ENCODE results near the gene MGARP.
A peak's percentile ranks its signal among the peaks of the same experiment; 100 is the strongest.
"Not testable (repeated sequence)": the region's sequence is repeated elsewhere in the genome, so short reads cannot be mapped to it uniquely, and the experiment has no call there.

MGARP gene

DNA sequence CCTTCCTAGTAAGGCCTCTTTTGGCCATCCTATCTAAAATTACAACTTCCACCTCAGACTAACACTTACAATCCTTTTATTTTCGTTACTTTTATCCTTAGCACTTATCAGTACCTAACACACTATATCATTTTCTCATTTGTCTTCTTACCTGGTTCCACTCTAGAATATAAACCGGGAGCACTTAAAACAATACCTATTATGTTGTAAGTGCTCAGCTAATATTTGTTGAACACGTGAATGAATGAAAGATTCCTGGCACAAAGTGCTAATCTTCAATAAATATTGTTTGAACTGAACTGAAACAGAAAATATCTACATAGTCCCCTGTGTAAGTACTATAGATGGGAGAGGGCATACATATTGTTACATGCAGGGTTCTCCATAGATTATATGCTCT lies 14.4 kb downstream of the MGARP start:
- H3K36me3 ChIP-seq (ENCODE audit: insufficient read depth, low read depth, low read length): no peaks in the 10 kb centered on the region
- H3K9me3 ChIP-seq (ENCODE audit: insufficient read depth, low read depth, low read length): no peaks in the 10 kb centered on the region
- 0 out of 2 replicates have a peak, but pooled peaks cover 3% of the 10 kb centered on the region for H3K4me1 ChIP-seq (ENCODE audit: insufficient read depth, low read length)
- no peak overlapping the region for H3K27ac ChIP-seq (ENCODE audit: low read length)
- H3K9ac ChIP-seq (ENCODE audit: low read depth, low read length): no peak overlapping the region
- no peaks in the 10 kb centered on the region for H3K27me3 ChIP-seq (ENCODE audit: insufficient read depth, low read length)
- no peak overlapping the region for H3K4me3 ChIP-seq (ENCODE audit: low read length)

DNA sequence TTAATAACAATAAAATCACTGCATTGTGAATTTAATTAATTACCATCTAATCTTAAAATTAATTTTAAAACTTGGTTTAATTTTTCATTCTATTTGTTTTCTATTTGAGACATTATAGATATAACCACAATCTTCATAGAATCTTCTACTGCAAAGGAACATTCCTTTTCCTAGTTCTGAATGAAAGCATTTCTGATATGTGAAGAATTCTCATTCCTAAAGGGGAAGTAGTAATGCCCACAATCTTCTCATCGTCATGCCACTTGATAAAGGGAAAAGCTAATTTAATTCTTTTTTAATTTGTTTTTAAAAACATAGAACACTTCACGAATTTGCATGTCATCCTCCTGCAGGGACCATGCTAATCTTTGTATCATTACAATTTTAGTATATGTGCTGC lies 23.7 kb downstream of the MGARP start:
- Histone ChIP-seq H3K4me1 (ENCODE audit: insufficient read depth, low read length) (no peaks in the 10 kb centered on the region), H3K36me3 (ENCODE audit: insufficient read depth, low read depth, low read length) (no peaks in the 10 kb centered on the region), H3K9ac (ENCODE audit: low read depth, low read length) (no peak overlapping the region), H3K27ac (ENCODE audit: low read length) (no peak overlapping the region), H3K9me3 (ENCODE audit: insufficient read depth, low read depth, low read length) (no peaks in the 10 kb centered on the region), H3K27me3 (ENCODE audit: insufficient read depth, low read length) (no peaks in the 10 kb centered on the region), H3K4me3 (ENCODE audit: low read length) (no peak overlapping the region)

DNA sequence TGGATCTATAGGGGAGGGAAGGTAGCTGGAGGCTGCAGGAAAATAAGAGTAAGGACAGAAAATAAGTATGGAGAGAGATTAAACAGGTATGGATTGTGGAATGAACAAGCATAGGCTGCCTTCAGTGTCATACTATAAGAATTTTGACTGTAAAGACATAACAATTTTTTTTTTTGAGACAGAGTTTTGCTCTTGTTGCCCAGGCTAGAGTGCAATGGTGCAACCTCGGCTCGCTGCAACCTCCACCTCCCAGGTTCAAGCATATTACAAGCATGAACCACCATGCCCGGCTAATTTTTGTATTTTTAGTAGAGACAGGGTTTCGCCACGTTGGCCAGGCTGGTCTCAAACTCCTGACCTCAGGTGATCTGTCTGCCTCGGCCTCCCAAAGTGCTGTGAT lies 24.4 kb downstream of the MGARP start:
- not testable (repeated sequence) for H3K4me1 ChIP-seq (ENCODE audit: insufficient read depth, low read length); H3K36me3 ChIP-seq (ENCODE audit: insufficient read depth, low read depth, low read length); H3K4me3 ChIP-seq (ENCODE audit: low read length); H3K9ac ChIP-seq (ENCODE audit: low read depth, low read length); H3K27me3 ChIP-seq (ENCODE audit: insufficient read depth, low read length); H3K27ac ChIP-seq (ENCODE audit: low read length); H3K9me3 ChIP-seq (ENCODE audit: insufficient read depth, low read depth, low read length)

DNA sequence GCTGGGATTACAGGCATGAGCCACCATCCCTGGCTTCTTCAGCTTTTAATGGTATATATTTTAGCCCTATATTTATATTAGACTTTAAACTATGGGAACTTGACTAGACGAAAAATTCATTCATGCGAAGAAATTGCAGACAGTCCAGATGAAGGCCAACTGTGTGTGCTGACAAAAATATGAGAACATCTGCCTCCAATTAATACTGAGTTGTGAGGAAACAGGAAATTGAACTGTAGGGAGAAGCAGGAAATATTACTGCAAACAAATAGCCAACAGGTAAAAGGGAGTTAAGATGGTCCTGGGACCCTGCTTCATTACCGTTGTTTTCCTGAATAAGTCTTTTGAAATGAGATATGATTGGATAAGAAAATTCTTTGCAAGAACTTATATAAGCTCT lies 26.3 kb downstream of the MGARP start:
- no peaks in the 10 kb centered on the region for H3K27me3 ChIP-seq (ENCODE audit: insufficient read depth, low read length)
- H3K36me3 ChIP-seq (ENCODE audit: insufficient read depth, low read depth, low read length): no peaks in the 10 kb centered on the region
- no peak overlapping the region for H3K9ac ChIP-seq (ENCODE audit: low read depth, low read length)
- H3K9me3 ChIP-seq (ENCODE audit: insufficient read depth, low read depth, low read length): no peaks in the 10 kb centered on the region
- no peaks in the 10 kb centered on the region for H3K4me1 ChIP-seq (ENCODE audit: insufficient read depth, low read length)
- H3K27ac ChIP-seq (ENCODE audit: low read length): no peak overlapping the region
- H3K4me3 ChIP-seq (ENCODE audit: low read length): no peak overlapping the region

DNA sequence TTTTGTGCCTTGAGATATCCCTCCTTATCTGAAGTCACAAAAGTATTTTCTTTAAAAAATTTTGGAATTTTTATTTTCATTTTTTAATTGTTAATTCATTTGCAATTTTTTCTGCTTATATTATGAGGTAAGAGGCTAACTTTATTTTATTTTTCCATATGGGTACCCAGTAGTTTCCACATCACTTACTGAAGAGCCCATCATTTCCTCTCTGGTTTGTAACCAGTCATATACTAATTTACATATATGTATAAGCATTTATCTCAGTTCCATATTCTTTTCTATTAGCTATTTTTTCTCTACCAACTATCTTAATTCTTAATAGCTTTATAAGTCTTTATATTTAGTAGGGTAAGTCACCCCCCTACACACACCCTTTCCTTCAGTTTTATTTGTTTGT lies 27.0 kb downstream of the MGARP start:
- Histone ChIP-seq H3K4me1 (ENCODE audit: insufficient read depth, low read length) (no peaks in the 10 kb centered on the region), H3K27me3 (ENCODE audit: insufficient read depth, low read length) (no peaks in the 10 kb centered on the region), H3K4me3 (ENCODE audit: low read length) (no peak overlapping the region), H3K9me3 (ENCODE audit: insufficient read depth, low read depth, low read length) (no peaks in the 10 kb centered on the region), H3K9ac (ENCODE audit: low read depth, low read length) (no peak overlapping the region), H3K36me3 (ENCODE audit: insufficient read depth, low read depth, low read length) (no peaks in the 10 kb centered on the region), H3K27ac (ENCODE audit: low read length) (no peak overlapping the region)

DNA sequence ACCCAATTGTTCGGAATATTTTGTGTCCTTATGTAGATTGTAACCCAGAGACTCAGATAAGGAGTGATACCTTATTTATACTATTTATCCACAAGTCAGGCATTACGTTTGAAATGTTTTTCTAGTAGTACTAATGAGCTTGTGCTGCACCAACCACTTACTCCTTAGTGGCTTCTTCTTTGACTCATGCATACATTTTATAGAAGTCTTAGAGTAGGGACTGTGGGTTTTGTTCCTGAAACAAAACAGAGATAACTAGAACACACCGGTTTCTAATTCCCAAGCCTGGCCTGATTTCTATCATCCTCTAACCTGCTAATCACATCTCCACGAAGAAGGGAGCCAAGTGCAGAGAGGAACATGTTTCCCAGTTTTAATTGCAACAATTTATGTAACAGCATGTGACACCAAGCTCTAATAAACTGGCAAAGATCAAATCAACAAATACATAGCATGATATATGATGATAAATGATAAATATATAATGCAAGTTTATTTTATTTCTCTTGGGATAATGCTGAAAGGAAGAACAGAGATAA lies 32.3 kb downstream of the MGARP start:
- H3K27ac ChIP-seq (ENCODE audit: low read length): no peak overlapping the region
- no peaks in the 10 kb centered on the region for H3K27me3 ChIP-seq (ENCODE audit: insufficient read depth, low read length)
- no peak overlapping the region for H3K4me3 ChIP-seq (ENCODE audit: low read length)
- H3K9me3 ChIP-seq (ENCODE audit: insufficient read depth, low read depth, low read length): no peaks in the 10 kb centered on the region
- no peaks in the 10 kb centered on the region for H3K4me1 ChIP-seq (ENCODE audit: insufficient read depth, low read length)
- no peaks in the 10 kb centered on the region for H3K36me3 ChIP-seq (ENCODE audit: insufficient read depth, low read depth, low read length)
- H3K9ac ChIP-seq (ENCODE audit: low read depth, low read length): no peak overlapping the region

DNA sequence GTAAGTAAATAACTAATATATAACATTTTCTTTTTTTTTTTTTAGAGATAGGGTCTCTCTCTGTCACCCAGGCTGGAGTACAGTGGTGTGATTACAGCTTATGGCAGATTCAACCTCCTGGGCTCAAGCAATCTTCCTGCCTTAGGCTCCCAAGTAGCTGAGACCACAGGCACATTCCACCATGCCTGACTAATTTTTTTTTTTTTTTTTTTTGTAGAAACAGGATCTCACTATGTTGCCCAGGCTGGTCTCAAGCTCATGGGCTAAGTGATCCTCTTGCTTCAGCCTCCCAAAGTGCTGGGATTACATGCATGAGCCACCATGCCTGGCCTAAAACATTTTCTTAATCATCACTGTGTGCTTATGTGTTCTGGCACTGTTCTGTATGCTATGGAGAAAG lies 32.8 kb downstream of the MGARP start:
- H3K4me3 ChIP-seq (ENCODE audit: low read length): no peak overlapping the region
- no peaks in the 10 kb centered on the region for H3K27me3 ChIP-seq (ENCODE audit: insufficient read depth, low read length)
- H3K36me3 ChIP-seq (ENCODE audit: insufficient read depth, low read depth, low read length): no peaks in the 10 kb centered on the region
- no peaks in the 10 kb centered on the region for H3K9me3 ChIP-seq (ENCODE audit: insufficient read depth, low read depth, low read length)
- H3K9ac ChIP-seq (ENCODE audit: low read depth, low read length): no peak overlapping the region
- no peak overlapping the region for H3K27ac ChIP-seq (ENCODE audit: low read length)
- H3K4me1 ChIP-seq (ENCODE audit: insufficient read depth, low read length): peaks cover 1% of the 10 kb centered on the region; the same call in 1 of the 2 replicates

DNA sequence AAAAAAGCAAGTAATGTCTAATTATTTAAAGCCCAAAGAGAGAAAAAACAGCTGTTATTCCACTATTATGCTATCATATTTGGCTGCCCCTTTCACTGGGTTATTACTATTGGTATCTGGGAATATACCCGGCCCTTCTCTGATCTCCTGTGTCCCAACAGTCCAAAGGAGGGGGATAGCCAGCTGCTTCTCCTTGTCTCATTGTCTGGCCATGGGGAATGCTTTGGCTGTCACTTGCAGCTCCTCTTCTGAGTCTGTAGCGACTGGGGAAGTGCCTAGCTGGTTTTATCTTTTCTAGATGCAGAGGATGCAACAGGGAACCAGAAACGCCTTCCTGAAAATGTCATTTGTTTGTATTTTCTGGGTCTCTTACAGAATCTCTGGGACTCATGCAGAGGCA lies 33.9 kb downstream of the MGARP start:
- peaks cover 10% of the 10 kb centered on the region for H3K4me1 ChIP-seq (ENCODE audit: insufficient read depth, low read length)
- H3K27ac ChIP-seq (ENCODE audit: low read length): no peak overlapping the region
- H3K9ac ChIP-seq (ENCODE audit: low read depth, low read length): no peak overlapping the region
- H3K9me3 ChIP-seq (ENCODE audit: insufficient read depth, low read depth, low read length): no peaks in the 10 kb centered on the region
- H3K36me3 ChIP-seq (ENCODE audit: insufficient read depth, low read depth, low read length): no peaks in the 10 kb centered on the region
- H3K27me3 ChIP-seq (ENCODE audit: insufficient read depth, low read length): no peaks in the 10 kb centered on the region
- H3K4me3 ChIP-seq (ENCODE audit: low read length): no peak overlapping the region

DNA sequence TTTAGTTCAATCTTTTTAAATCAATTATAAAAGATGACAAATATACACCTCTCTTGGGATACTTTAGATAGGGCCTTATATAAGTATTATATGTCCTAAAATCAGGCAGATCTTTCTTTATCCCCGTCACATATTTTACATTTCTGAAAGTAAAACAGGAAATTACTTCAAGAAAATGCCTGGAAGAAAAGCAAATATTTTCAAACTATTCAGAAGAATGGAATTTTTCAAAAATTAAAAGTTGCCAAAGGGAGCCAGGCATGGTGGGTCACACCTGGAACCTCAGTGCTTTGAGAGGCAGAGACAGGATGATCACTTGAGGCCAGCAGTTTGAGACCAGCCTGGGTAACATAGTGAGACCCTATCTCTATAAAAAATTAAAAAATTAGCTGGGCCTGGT lies 34.4 kb downstream of the MGARP start:
- Histone ChIP-seq H3K27me3 (ENCODE audit: insufficient read depth, low read length) (no peaks in the 10 kb centered on the region), H3K9ac (ENCODE audit: low read depth, low read length) (no peak overlapping the region), H3K4me1 (ENCODE audit: insufficient read depth, low read length) (peaks cover 13% of the 10 kb centered on the region), H3K9me3 (ENCODE audit: insufficient read depth, low read depth, low read length) (no peaks in the 10 kb centered on the region), H3K4me3 (ENCODE audit: low read length) (no peak overlapping the region), H3K36me3 (ENCODE audit: insufficient read depth, low read depth, low read length) (no peaks in the 10 kb centered on the region), H3K27ac (ENCODE audit: low read length) (no peak overlapping the region)

DNA sequence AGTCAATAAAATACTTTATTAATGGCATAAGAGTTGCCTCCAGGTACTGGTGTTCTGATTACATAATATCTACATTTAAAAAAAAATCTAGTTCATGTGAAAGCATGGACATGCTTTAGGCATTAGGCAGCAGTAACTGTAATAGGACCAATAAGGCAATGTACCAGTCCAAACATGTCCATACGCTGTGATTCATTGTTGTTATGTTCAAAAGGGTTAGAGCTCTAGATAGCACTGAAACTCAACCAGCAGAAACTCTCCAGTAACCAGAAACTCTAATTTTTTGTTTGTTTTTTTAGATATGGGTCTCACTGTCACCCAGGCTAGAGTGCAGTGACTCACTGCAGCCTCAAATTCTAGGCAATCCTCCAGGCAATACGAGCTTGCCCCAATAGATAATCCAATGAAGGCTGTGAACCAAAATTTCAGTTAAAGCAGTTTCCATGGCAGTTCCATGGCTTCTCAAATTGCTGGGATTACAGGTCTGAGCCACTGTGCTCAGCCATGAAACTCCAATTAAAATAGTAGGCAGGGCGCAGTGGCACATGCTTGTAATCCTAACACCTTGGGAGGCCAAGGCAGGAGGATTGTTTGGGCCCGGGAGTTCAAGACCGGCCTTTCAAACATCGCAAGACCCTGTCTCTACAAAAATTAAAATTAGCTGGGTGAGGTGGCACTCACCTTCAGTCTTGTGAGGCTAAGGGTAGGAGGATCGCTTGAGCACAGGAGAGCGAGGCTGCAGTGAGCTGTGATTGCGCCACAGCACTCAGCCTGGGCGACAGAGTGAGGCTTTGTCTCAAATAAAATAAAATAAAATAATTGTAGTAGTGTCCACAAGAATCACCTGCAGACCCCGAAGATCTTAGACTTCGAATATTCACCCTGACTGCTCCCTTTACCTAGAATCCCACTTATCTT lies 36.3 kb downstream of the MGARP start:
- Histone ChIP-seq H3K4me3 (ENCODE audit: low read length) (no peak overlapping the region), H3K9ac (ENCODE audit: low read depth, low read length) (no peak overlapping the region)

DNA sequence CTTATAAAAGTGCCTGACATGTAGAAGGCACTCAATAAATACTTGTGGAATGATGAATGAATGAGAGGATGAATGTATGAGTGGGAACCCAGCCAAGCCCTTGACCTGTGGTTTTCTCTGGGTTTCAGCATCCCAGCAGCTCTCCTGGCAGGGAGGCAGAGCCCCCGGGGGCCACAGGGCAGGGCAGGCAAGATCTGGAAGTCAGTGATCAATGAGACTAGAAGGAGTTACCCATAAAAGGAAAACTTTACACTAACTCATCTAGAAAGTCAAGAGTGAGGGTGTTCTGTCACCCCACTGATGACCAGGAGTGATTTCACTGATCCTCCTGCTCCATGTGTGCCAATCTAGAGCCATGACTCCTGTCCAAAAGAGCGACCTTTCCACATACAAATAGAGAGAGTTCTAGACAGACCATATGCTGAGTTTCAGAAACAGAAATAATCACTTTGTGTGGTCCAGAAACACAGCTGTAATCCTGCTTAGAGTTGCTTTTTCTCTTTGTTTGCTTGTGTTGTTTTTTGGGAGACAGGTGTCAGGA lies 37.4 kb downstream of the MGARP start:
- Histone ChIP-seq H3K36me3 (ENCODE audit: insufficient read depth, low read depth, low read length) (no peaks in the 10 kb centered on the region), H3K9ac (ENCODE audit: low read depth, low read length) (no peak overlapping the region), H3K4me3 (ENCODE audit: low read length) (no peak overlapping the region), H3K4me1 (ENCODE audit: insufficient read depth, low read length) (peaks cover 13% of the 10 kb centered on the region), H3K9me3 (ENCODE audit: insufficient read depth, low read depth, low read length) (peaks cover 11% of the 10 kb centered on the region; the same call in 1 of the 2 replicates), H3K27me3 (ENCODE audit: insufficient read depth, low read length) (no peaks in the 10 kb centered on the region), H3K27ac (ENCODE audit: low read length) (no peak overlapping the region)

More for the DNA sequence above, 36.3 kb downstream of the MGARP start:
- peaks cover 13% of the 10 kb centered on the region for H3K4me1 ChIP-seq (ENCODE audit: insufficient read depth, low read length)
- H3K27ac ChIP-seq (ENCODE audit: low read length): no peak overlapping the region
- no peaks in the 10 kb centered on the region for H3K36me3 ChIP-seq (ENCODE audit: insufficient read depth, low read depth, low read length)
- no peaks in the 10 kb centered on the region for H3K27me3 ChIP-seq (ENCODE audit: insufficient read depth, low read length)
- peaks cover 6% of the 10 kb centered on the region; the same call in 1 of the 2 replicates for H3K9me3 ChIP-seq (ENCODE audit: insufficient read depth, low read depth, low read length)

DNA sequence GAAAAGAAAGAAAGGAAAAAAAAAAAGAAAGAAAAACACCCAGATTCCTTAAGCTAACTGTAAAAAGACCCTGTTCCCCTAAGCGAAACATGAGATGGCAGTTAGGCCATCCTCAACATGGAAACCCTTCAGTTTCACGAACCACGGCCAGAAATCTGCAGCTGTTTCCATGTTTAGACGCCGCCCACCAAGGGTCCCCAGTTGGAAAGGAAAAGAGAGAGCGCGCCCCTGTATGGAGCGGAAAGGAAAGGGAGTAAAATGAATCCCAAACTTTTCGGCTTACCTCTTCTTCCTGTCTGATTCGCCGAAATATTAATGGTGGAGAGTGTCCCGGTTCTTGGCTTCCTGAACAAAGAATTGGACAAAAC lies 38.3 kb downstream of the MGARP start:
- H3K27me3 ChIP-seq (ENCODE audit: insufficient read depth, low read length): no peaks in the 10 kb centered on the region
- H3K27ac ChIP-seq (ENCODE audit: low read length): no peak overlapping the region
- H3K4me1 ChIP-seq (ENCODE audit: insufficient read depth, low read length): peaks cover 13% of the 10 kb centered on the region
- peak overlapping the region; percentile 33; the same call in 1 of the 2 replicates for H3K9ac ChIP-seq (ENCODE audit: low read depth, low read length)
- no peak overlapping the region for H3K4me3 ChIP-seq (ENCODE audit: low read length)
- no peaks in the 10 kb centered on the region for H3K36me3 ChIP-seq (ENCODE audit: insufficient read depth, low read depth, low read length)
- peaks cover 11% of the 10 kb centered on the region; the same call in 1 of the 2 replicates for H3K9me3 ChIP-seq (ENCODE audit: insufficient read depth, low read depth, low read length)

All from iPS-20b (cell line).